Right lobe of liver (tissue), 6 donors: Measurements from ENCODE around the gene IGF2BP1. TPM values are rescaled to one million over a fixed set of nuclear protein-coding genes. Genes with fewer than 3 reads are reported as not detected.
"Not testable (repeated sequence)": the region's sequence is repeated elsewhere in the genome, so short reads cannot be mapped to it uniquely, and the experiment has no call there.

Experiments
- ATAC-seq, 4 donors: fragments of 200-7000 bp; cut with Tn5 transposase; one replicate each; pipeline ENCODE4 v1.9.1; 2020; ENCODE audit warnings: mild to moderate bottlenecking in 4 of 4, moderate library complexity in 4 of 4
- DNase-seq, 3 donors: peaks; one replicate each; pipeline ENCODE4 v3.0.0-alpha.2; 2020
- H3K27ac ChIP-seq, 3 donors: fragments of 200-600 bp; one replicate each; pipeline ENCODE4 v1.8.0; 2022
- H3K27me3 ChIP-seq, 2 donors: fragments of 200-600 bp; one replicate each; pipeline ENCODE4 v1.8.0; 2022
- H3K36me3 ChIP-seq, 4 donors: fragments of 200-600 bp; sonication (generic) in 1 of 4; one replicate each; pipeline versions ENCODE4 v1.5.1 to v1.8.0; 2017 to 2022; ENCODE audit warnings: control low read depth in 1 of 4
- H3K4me1 ChIP-seq, 4 donors: fragments of 200-600 bp; sonication (generic) in 1 of 4; one replicate each; pipeline versions ENCODE4 v1.5.1 to v1.8.0; 2017 to 2022; ENCODE audit warnings: control low read depth in 1 of 4
- H3K4me3 ChIP-seq, 3 donors: fragments of 200-600 bp; one replicate each; pipeline ENCODE4 v1.8.0; 2022
- H3K9me3 ChIP-seq, 4 donors: fragments of 200-600 bp; sonication (generic) in 1 of 4; one replicate each; pipeline versions ENCODE4 v1.5.1 to v1.8.0; 2017 to 2022; ENCODE audit warnings: control low read depth in 1 of 4
- POLR2A ChIP-seq: fragments of 450-650 bp; IDR thresholded peaks from one replicate; pipeline ENCODE4 v1.6.1; 2017; ENCODE audit warnings: antibody characterized with exemption, mild to moderate bottlenecking
- WGBS: methylation state at CpG from one replicate; pipeline ENCODE4 v1.1.6; 2018; ENCODE audit warnings: low coverage, low lambda C conversion rate; ENCODE audit not compliant: insufficient coverage; ENCODE audit errors: missing lambda C conversion rate; 5-methylcytosine and 5-hydroxymethylcytosine counted together
- intact Hi-C, 2 donors: fragments of 100-400 bp; cut with DNase I; formaldehyde crosslinking; loops; one replicate each; pipeline versions ENCODE4 v1.11.2 to v1.14.1; 2022
- total RNA-seq, 6 experiments: library from RNA; depleted of rRNA in 2 of 6; stranded (reverse); fragments of >200 nt in 2 of 6; fragmentation: NEBNext Ultra II Directional in 3 of 6; extraction: Animal tissue kit (Norgen Biotek cat#: 25700) in 3 of 6; gene quantifications; one replicate each; pipeline versions ENCODE4 v1.1.0 to v1.2.4, GENCODE V29; 2016 to 2023
- TF ChIP-seq, protein P1 (sequence below), 4 donors: fragments of 200-600 bp in 3 of 4; fragments of 450-650 bp in 1 of 4; IDR thresholded peaks; one replicate each; pipeline versions ENCODE4 v1.5.1 to v1.8.0; 2016 to 2022; ENCODE audit warnings: antibody characterized with exemption in 4 of 4, mild to moderate bottlenecking in 2 of 4
- donor health status: DM: no; HTN: yes; CAD: no.
- donor health status: DM: no; HTN: no; CAD: no.
- donor health status: DM: no; HTN: no; CAD: no.
- donor health status: DM: no; HTN: yes; CAD: no.
- donor health status: DM: no; HTN: yes; CAD: no.

The IGF2BP1 gene
- total RNA-seq, 6 experiments from 2014 or later = 0.56 TPM; not detected in 5

DNA sequence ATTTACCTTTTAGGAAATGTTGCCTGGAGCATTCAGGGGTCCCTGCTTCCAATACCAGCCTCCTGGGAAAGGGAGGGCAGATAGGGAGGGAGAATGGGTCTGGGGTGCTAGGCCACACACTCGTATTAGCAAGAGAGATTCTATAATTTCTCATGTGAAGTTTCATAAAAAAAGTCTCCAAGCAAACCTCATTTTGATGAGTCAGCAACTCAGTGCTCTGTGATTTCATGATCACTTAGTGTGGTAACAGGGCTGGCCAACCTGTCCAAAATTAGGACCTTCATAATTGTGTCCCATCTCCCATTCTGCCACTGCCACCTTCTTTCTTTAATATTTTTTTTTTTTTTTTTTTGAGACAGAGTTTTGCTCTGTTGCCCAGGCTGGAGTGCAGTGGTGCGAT, 41.4 kb downstream of the IGF2BP1 start:
- DNase-seq (no peak), ATAC-seq (no peak)
- H3K4me3 ChIP-seq = no peak overlapping the region
- H3K9me3 ChIP-seq = no peaks in the 10 kb centered on the region
- no peak overlapping the region for H3K27ac ChIP-seq
- intact Hi-C loops = loop anchor here in 1 of 2 donors (10.0 kb wide), 1 partner anchor 154 kb away; no protein-coding TSS in a partner anchor
- no peaks in the 10 kb centered on the region for H3K36me3 ChIP-seq
- no peaks in the 10 kb centered on the region for H3K4me1 ChIP-seq
- no peaks in the 10 kb centered on the region for H3K27me3 ChIP-seq
- 25% methylated on average over 1 of the region's 2 CpGs for WGBS
- TF ChIP-seq, protein P1, sequence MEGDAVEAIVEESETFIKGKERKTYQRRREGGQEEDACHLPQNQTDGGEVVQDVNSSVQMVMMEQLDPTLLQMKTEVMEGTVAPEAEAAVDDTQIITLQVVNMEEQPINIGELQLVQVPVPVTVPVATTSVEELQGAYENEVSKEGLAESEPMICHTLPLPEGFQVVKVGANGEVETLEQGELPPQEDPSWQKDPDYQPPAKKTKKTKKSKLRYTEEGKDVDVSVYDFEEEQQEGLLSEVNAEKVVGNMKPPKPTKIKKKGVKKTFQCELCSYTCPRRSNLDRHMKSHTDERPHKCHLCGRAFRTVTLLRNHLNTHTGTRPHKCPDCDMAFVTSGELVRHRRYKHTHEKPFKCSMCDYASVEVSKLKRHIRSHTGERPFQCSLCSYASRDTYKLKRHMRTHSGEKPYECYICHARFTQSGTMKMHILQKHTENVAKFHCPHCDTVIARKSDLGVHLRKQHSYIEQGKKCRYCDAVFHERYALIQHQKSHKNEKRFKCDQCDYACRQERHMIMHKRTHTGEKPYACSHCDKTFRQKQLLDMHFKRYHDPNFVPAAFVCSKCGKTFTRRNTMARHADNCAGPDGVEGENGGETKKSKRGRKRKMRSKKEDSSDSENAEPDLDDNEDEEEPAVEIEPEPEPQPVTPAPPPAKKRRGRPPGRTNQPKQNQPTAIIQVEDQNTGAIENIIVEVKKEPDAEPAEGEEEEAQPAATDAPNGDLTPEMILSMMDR (IDR thresholded peaks at IDR 0.05) = no peak
- TF ChIP-seq POLR2A = no peak

GRCh38 chr17:49039518-49039917, 42.3 kb downstream of the IGF2BP1 start:
- not testable (repeated sequence) for H3K27ac ChIP-seq, DNase-seq, H3K27me3 ChIP-seq, H3K9me3 ChIP-seq, H3K36me3 ChIP-seq, ATAC-seq, H3K4me1 ChIP-seq, H3K4me3 ChIP-seq
- intact Hi-C loops = loop anchor here in 1 of 2 donors (10.0 kb wide), 1 partner anchor 155 kb away; no protein-coding TSS in a partner anchor
- 72% methylated on average over 6 of the region's 6 CpGs for WGBS

DNA sequence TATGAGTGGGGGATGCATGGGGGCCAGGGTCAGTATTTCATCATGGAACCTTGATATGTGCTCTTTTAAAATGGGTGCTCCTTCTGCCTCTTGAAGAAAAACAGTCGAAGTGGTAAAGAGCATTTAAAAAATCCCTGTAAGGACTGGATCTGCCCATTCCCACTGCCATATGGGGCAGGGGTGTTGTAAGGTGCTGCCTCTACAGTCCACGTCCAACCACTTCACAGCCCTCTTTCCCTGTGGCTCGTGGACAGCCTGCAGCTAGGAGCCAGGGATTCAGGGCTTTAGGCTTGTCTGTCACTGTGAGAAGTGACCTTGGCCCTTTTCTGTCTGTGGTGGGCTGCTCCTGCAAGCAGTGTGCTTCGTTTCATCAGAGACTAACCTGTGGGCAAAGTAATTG, 44.3 kb downstream of the IGF2BP1 start:
- 30% methylated on average over 3 of the region's 4 CpGs for WGBS
- intact Hi-C loops = no loop called here
- TF ChIP-seq, protein P1 (IDR thresholded peaks at IDR 0.05) = no peak
- no peak for TF ChIP-seq POLR2A
- Histone ChIP-seq H3K27ac (no peak overlapping the region), H3K4me3 (no peak overlapping the region), H3K27me3 (no peaks in the 10 kb centered on the region), H3K4me1 (no peaks in the 10 kb centered on the region), H3K36me3 (no peaks in the 10 kb centered on the region), H3K9me3 (no peaks in the 10 kb centered on the region)
- DNase-seq (no peak), ATAC-seq (no peak)

DNA sequence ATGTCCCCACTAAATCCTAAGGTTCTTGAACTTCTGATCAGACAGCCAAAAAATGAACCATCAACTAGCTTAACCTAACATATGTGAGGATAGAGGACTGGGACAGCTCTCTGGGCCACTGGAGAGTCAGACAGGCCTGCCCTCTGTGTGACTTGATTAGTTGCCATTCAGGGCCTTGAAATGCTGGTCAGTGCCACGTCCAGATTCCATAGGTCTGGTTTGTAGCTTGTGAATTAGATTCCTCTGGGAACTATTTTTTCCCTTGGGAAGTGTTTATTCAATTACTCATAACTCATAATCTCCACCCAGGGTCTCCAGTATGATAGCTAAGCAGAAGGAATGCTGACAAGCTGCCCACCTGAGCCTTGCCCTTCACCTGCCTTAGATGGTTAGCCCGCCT, 48.2 kb downstream of the IGF2BP1 start:
- no peak for TF ChIP-seq POLR2A
- TF ChIP-seq, protein P1 (IDR thresholded peaks at IDR 0.05) = no peak
- no peak overlapping the region for H3K4me3 ChIP-seq
- DNase-seq = no peak
- intact Hi-C loops = no loop called here
- H3K36me3 ChIP-seq = no peaks in the 10 kb centered on the region
- no peak for ATAC-seq
- H3K4me1 ChIP-seq = no peaks in the 10 kb centered on the region
- 41% methylated on average over 2 of the region's 2 CpGs for WGBS
- H3K9me3 ChIP-seq = no peaks in the 10 kb centered on the region
- H3K27me3 ChIP-seq = no peaks in the 10 kb centered on the region
- no peak overlapping the region for H3K27ac ChIP-seq

GRCh38 chr17:49046912-49047311, 49.7 kb downstream of the IGF2BP1 start:
- intact Hi-C loops = no loop called here
- H3K27me3 ChIP-seq = no peaks in the 10 kb centered on the region
- H3K36me3 ChIP-seq = no peaks in the 10 kb centered on the region
- H3K4me1 ChIP-seq = no peaks in the 10 kb centered on the region
- DNase-seq = no peak
- TF ChIP-seq, protein P1 (IDR thresholded peaks at IDR 0.05) = no peak
- TF ChIP-seq POLR2A = no peak
- H3K27ac ChIP-seq = no peak overlapping the region
- no peak for ATAC-seq
- H3K9me3 ChIP-seq = no peaks in the 10 kb centered on the region
- H3K4me3 ChIP-seq = no peak overlapping the region
